ENCODE results near the gene HLA-E. TPM values are rescaled to one million over a fixed set of nuclear protein-coding genes. Genes with fewer than 3 reads are reported as not detected.
"Not testable (repeated sequence)": the region's sequence is repeated elsewhere in the genome, so short reads cannot be mapped to it uniquely, and the experiment has no call there.

The HLA-E gene
- total RNA-seq, 1 experiment from 2014 or later, result 131 TPM

GRCh38 chr6:30463651-30464618 is 25.4 kb upstream of the HLA-E start:
- no peaks in the 10 kb centered on the region for H3K79me2 ChIP-seq (ENCODE audit: low read length)
- no peak for TF ChIP-seq CTCF (conservative IDR thresholded peaks at IDR 0.05; ENCODE audit: low read depth, low read length)
- peaks cover 86% of the 10 kb centered on the region for H3K27me3 ChIP-seq (ENCODE audit: low read length)
- POLR2A ChIA-PET (ENCODE audit: unreplicated experiment), result no interaction called here
- peak; percentile 70 for ATAC-seq
- H3F3A ChIP-seq (ENCODE audit: low read length, unreplicated experiment), result no peaks in the 10 kb centered on the region
- H3K9me2 ChIP-seq (replicated peaks; ENCODE audit: low read length), result no peaks in the 10 kb centered on the region
- H3K4me3 ChIP-seq (ENCODE audit: low read length), result no peak overlapping the region; the same call in 1 of the 2 replicates
- H3K4me1 ChIP-seq (ENCODE audit: insufficient read depth, low read length), result peaks cover 8% of the 10 kb centered on the region
- peak overlapping the region; percentile 37 for H3K4me2 ChIP-seq (ENCODE audit: low read length)
- DNase-seq, result peak; percentile 72
- H3K27ac ChIP-seq (ENCODE audit: low read length), result no peak overlapping the region
- H3K9me3 ChIP-seq (ENCODE audit: low read length), result no peaks in the 10 kb centered on the region
- no peaks in the 10 kb centered on the region for H3K36me3 ChIP-seq (ENCODE audit: low read depth, low read length)
- CTCF ChIA-PET, result no interaction called here
- H3K9ac ChIP-seq (ENCODE audit: low read length), result no peak overlapping the region
- H2AFZ ChIP-seq (ENCODE audit: low read length), result 0 out of 2 replicates have a peak overlapping the region, but pooled peaks have one; percentile 11
- no peaks in the 10 kb centered on the region for H4K20me1 ChIP-seq (ENCODE audit: low read length)
- intact Hi-C loops (cut with micrococcal nuclease), result no loop called here
- no TSS peak for BruUV-seq (replicated peaks)

- H3K9ac ChIP-seq (ENCODE audit: low read length), result no peak overlapping the region
- POLR2A ChIA-PET (ENCODE audit: unreplicated experiment), result interaction anchor here (0.6 kb wide), 2 partner anchors 55 to 62 kb away, joined by 4 to 15 read pairs; no protein-coding TSS in a partner anchor
- ATAC-seq, result peak; percentile 14
- no peaks in the 10 kb centered on the region for H3K79me2 ChIP-seq (ENCODE audit: low read length)
- H3K9me2 ChIP-seq (replicated peaks; ENCODE audit: low read length), result no peaks in the 10 kb centered on the region
- peaks cover 87% of the 10 kb centered on the region for H3K27me3 ChIP-seq (ENCODE audit: low read length)
- intact Hi-C loops (cut with micrococcal nuclease), result no loop called here
- H3K4me3 ChIP-seq (ENCODE audit: low read length), result peak overlapping the region; percentile 74
- no peak overlapping the region for H3K27ac ChIP-seq (ENCODE audit: low read length)
- no peaks in the 10 kb centered on the region for H3K36me3 ChIP-seq (ENCODE audit: low read depth, low read length)
- H4K20me1 ChIP-seq (ENCODE audit: low read length), result no peaks in the 10 kb centered on the region
- BruUV-seq (replicated peaks), result no TSS peak
- peaks cover 8% of the 10 kb centered on the region for H3K4me1 ChIP-seq (ENCODE audit: insufficient read depth, low read length)
- no peaks in the 10 kb centered on the region for H3K9me3 ChIP-seq (ENCODE audit: low read length)
- no peaks in the 10 kb centered on the region for H3F3A ChIP-seq (ENCODE audit: low read length, unreplicated experiment)
- CTCF ChIA-PET, result no interaction called here
- DNase-seq, result no peak
- peak overlapping the region; percentile 97 for H3K4me2 ChIP-seq (ENCODE audit: low read length)
- TF ChIP-seq EZH2phosphoT487 (IDR thresholded peaks at IDR 0.05; ENCODE audit: borderline replicate concordance, low read length), result no peak
- TF ChIP-seq EZH2 (IDR thresholded peaks at IDR 0.05; ENCODE audit: low read length, unreplicated experiment), result peak; percentile 44
- H2AFZ ChIP-seq (ENCODE audit: low read length), result peak overlapping the region; percentile 98
These were observed 23.6 kb upstream of the HLA-E start for GRCh38 chr6:30465595-30466306.

GRCh38 chr6:30470968-30471367 is 18.3 kb upstream of the HLA-E start:
- H3K27ac ChIP-seq (ENCODE audit: low read length), result no peak overlapping the region
- H4K20me1 ChIP-seq (ENCODE audit: low read length), result no peaks in the 10 kb centered on the region
- ChIA-PET CTCF (no interaction called here), POLR2A (ENCODE audit: unreplicated experiment) (interaction anchor here (0.6 to 0.7 kb wide), 2 partner anchors 50 to 83 kb away, joined by 3 read pairs; no protein-coding TSS in a partner anchor)
- peaks cover 37% of the 10 kb centered on the region for H3K27me3 ChIP-seq (ENCODE audit: low read length)
- H3K9ac ChIP-seq (ENCODE audit: low read length), result no peak overlapping the region
- TF ChIP-seq EZH2 (IDR thresholded peaks at IDR 0.05; ENCODE audit: low read length, unreplicated experiment) (no peak), EZH2phosphoT487 (IDR thresholded peaks at IDR 0.05; ENCODE audit: borderline replicate concordance, low read length) (no peak), CTCF (conservative IDR thresholded peaks at IDR 0.05; ENCODE audit: low read depth, low read length) (no peak)
- no peaks in the 10 kb centered on the region for H3K79me2 ChIP-seq (ENCODE audit: low read length)
- H3K4me3 ChIP-seq (ENCODE audit: low read length), result no peak overlapping the region
- H2AFZ ChIP-seq (ENCODE audit: low read length), result no peak overlapping the region
- no peaks in the 10 kb centered on the region for H3K4me1 ChIP-seq (ENCODE audit: insufficient read depth, low read length)
- no peaks in the 10 kb centered on the region for H3K9me3 ChIP-seq (ENCODE audit: low read length)
- intact Hi-C loops (cut with micrococcal nuclease), result no loop called here
- no peak overlapping the region for H3K4me2 ChIP-seq (ENCODE audit: low read length)
- no peaks in the 10 kb centered on the region for H3F3A ChIP-seq (ENCODE audit: low read length, unreplicated experiment)
- no peaks in the 10 kb centered on the region for H3K36me3 ChIP-seq (ENCODE audit: low read depth, low read length)
- no TSS peak for BruUV-seq (replicated peaks)
- DNase-seq (no peak), ATAC-seq (no peak)
- no peaks in the 10 kb centered on the region for H3K9me2 ChIP-seq (replicated peaks; ENCODE audit: low read length)

GRCh38 chr6:30475116-30475515 is 14.2 kb upstream of the HLA-E start:
- H4K20me1 ChIP-seq (ENCODE audit: low read length); DNase-seq; H3K27ac ChIP-seq (ENCODE audit: low read length); H3K9me3 ChIP-seq (ENCODE audit: low read length); H2AFZ ChIP-seq (ENCODE audit: low read length); H3K36me3 ChIP-seq (ENCODE audit: low read depth, low read length); intact Hi-C loops (cut with micrococcal nuclease); H3K9me2 ChIP-seq (replicated peaks; ENCODE audit: low read length); H3K9ac ChIP-seq (ENCODE audit: low read length); H3K4me3 ChIP-seq (ENCODE audit: low read length); CTCF ChIA-PET; ATAC-seq; BruUV-seq (replicated peaks); H3K4me2 ChIP-seq (ENCODE audit: low read length); POLR2A ChIA-PET (ENCODE audit: unreplicated experiment); H3K4me1 ChIP-seq (ENCODE audit: insufficient read depth, low read length); H3F3A ChIP-seq (ENCODE audit: low read length, unreplicated experiment); H3K79me2 ChIP-seq (ENCODE audit: low read length): not testable (repeated sequence)
- H3K27me3 ChIP-seq (ENCODE audit: low read length), result peaks cover 29% of the 10 kb centered on the region

Data from PC-3 (cell line).